ENCODE data around the gene ESR2. TPM values are rescaled to one million over a fixed set of nuclear protein-coding genes. Genes with fewer than 3 reads are reported as not detected.
A peak's percentile ranks its signal among the peaks of the same experiment; 100 is the strongest.

Gene ESR2
- total RNA-seq, 1 donor from 2014 or later, result 0.31 TPM

- H3K4me3 Mint-ChIP-seq, result no peak overlapping the region
- no peak for DNase-seq (ENCODE audit: low spot score in 2 of 2, unreplicated experiment in 2 of 2)
Observed at GRCh38 chr14:64220056-64220455, 74.1 kb downstream of the ESR2 start.

GRCh38 chr14:64218344-64219240 is 75.6 kb downstream of the ESR2 start:
- no peak for TF ChIP-seq CTCF (IDR thresholded peaks at IDR 0.05; ENCODE audit: unreplicated experiment)
- no peak overlapping the region for H3K4me3 Mint-ChIP-seq
- peaks cover 41% of the 10 kb centered on the region for H3K4me1 Mint-ChIP-seq
- no peaks in the 10 kb centered on the region for H3K27me3 Mint-ChIP-seq (ENCODE audit: low read depth)
- no peak for DNase-seq (ENCODE audit: low spot score in 2 of 2, unreplicated experiment in 2 of 2)
- peaks cover 32% of the 10 kb centered on the region for H3K36me3 Mint-ChIP-seq
- no peaks in the 10 kb centered on the region for H3K9me3 Mint-ChIP-seq
- H3K27ac Mint-ChIP-seq, result peak overlapping the region; percentile 94

More at GRCh38 chr14:64220056-64220455, 74.1 kb downstream of the ESR2 start:
- Mint-ChIP-seq H3K9me3 (no peaks in the 10 kb centered on the region), H3K27me3 (ENCODE audit: low read depth) (no peaks in the 10 kb centered on the region), H3K27ac (peak overlapping the region; percentile 43), H3K36me3 (peaks cover 40% of the 10 kb centered on the region), H3K4me1 (peaks cover 33% of the 10 kb centered on the region)
- TF ChIP-seq CTCF (IDR thresholded peaks at IDR 0.05; ENCODE audit: unreplicated experiment), result no peak

- Mint-ChIP-seq H3K4me1 (peaks cover 46% of the 10 kb centered on the region), H3K27ac (peak overlapping the region; percentile 94), H3K4me3 (no peak overlapping the region), H3K27me3 (ENCODE audit: low read depth) (no peaks in the 10 kb centered on the region), H3K9me3 (no peaks in the 10 kb centered on the region), H3K36me3 (peaks cover 30% of the 10 kb centered on the region)
- TF ChIP-seq CTCF (IDR thresholded peaks at IDR 0.05; ENCODE audit: unreplicated experiment), result no peak
- DNase-seq (ENCODE audit: low spot score in 2 of 2, unreplicated experiment in 2 of 2), result no peak
Observed at GRCh38 chr14:64217834-64218233, 76.3 kb downstream of the ESR2 start.

GRCh38 chr14:64217308-64217707 is 76.9 kb downstream of the ESR2 start:
- H3K4me3 Mint-ChIP-seq, result no peak overlapping the region
- no peak for DNase-seq (ENCODE audit: low spot score in 2 of 2, unreplicated experiment in 2 of 2)
- TF ChIP-seq CTCF (IDR thresholded peaks at IDR 0.05; ENCODE audit: unreplicated experiment), result no peak
- peaks cover 28% of the 10 kb centered on the region for H3K36me3 Mint-ChIP-seq
- H3K27ac Mint-ChIP-seq, result peak overlapping the region; percentile 94
- H3K9me3 Mint-ChIP-seq, result no peaks in the 10 kb centered on the region
- H3K27me3 Mint-ChIP-seq (ENCODE audit: low read depth), result no peaks in the 10 kb centered on the region
- peaks cover 46% of the 10 kb centered on the region for H3K4me1 Mint-ChIP-seq

- peak overlapping the region; percentile 12 for H3K27ac Mint-ChIP-seq
- H3K27me3 Mint-ChIP-seq (ENCODE audit: low read depth), result no peaks in the 10 kb centered on the region
- H3K36me3 Mint-ChIP-seq, result peaks cover 29% of the 10 kb centered on the region
- no peak for TF ChIP-seq CTCF (IDR thresholded peaks at IDR 0.05; ENCODE audit: unreplicated experiment)
- H3K4me1 Mint-ChIP-seq, result peaks cover 46% of the 10 kb centered on the region
- DNase-seq (ENCODE audit: low spot score in 2 of 2, unreplicated experiment in 2 of 2), result no peak
- H3K4me3 Mint-ChIP-seq, result no peak overlapping the region
- no peaks in the 10 kb centered on the region for H3K9me3 Mint-ChIP-seq
Observed at GRCh38 chr14:64215978-64216377, 78.2 kb downstream of the ESR2 start.

Measured in mesothelial cell of epicardium (in vitro differentiated cells).